Bronchial epithelial cell (primary cell): ENCODE measurements around the gene LLGL1. TPM values are rescaled to one million over a fixed set of nuclear protein-coding genes. Genes with fewer than 3 reads are reported as not detected.
A peak's percentile ranks its signal among the peaks of the same experiment; 100 is the strongest.

Experiments
- DNase-seq: peaks from one replicate; pipeline ENCODE4 v3.0.0-alpha.2; 2010; ENCODE audit warnings: low read depth
- FAIRE-seq: peaks from 2 replicates; lab custom pipeline; 2011; peaks lifted over from hg19 to GRCh38; lab: Jason Lieb, UNC
- H3K27me3 ChIP-seq: 2 replicates; pipeline ENCODE4 v1.5.1; 2011; ENCODE audit warnings: low read length; ENCODE audit not compliant: control insufficient read depth, insufficient read depth
- H3K36me3 ChIP-seq: 2 replicates; pipeline ENCODE4 v1.5.1; 2011; ENCODE audit warnings: low read length; ENCODE audit not compliant: control insufficient read depth, insufficient read depth
- H3K4me3 ChIP-seq: 2 replicates; pipeline ENCODE4 v1.5.1; 2011; ENCODE audit warnings: mild to moderate bottlenecking, low read depth, low read length, control low read depth
- total RNA-seq: library from RNA; depleted of rRNA; stranded (reverse); fragments of >200 nt; gene quantifications from 2 replicates; pipeline ENCODE4 v1.2.1, GENCODE V29; 2014
- TF ChIP-seq, protein P1 (sequence below): IDR thresholded peaks from 2 replicates; pipeline ENCODE4 v1.5.1; 2011; ENCODE audit warnings: mild to moderate bottlenecking, moderate library complexity, low read length, control low read depth, inconsistent platforms; ENCODE audit not compliant: insufficient read depth, severe bottlenecking

Gene LLGL1
- total RNA-seq, 1 donor from 2014 or later: 20.0 TPM

DNA sequence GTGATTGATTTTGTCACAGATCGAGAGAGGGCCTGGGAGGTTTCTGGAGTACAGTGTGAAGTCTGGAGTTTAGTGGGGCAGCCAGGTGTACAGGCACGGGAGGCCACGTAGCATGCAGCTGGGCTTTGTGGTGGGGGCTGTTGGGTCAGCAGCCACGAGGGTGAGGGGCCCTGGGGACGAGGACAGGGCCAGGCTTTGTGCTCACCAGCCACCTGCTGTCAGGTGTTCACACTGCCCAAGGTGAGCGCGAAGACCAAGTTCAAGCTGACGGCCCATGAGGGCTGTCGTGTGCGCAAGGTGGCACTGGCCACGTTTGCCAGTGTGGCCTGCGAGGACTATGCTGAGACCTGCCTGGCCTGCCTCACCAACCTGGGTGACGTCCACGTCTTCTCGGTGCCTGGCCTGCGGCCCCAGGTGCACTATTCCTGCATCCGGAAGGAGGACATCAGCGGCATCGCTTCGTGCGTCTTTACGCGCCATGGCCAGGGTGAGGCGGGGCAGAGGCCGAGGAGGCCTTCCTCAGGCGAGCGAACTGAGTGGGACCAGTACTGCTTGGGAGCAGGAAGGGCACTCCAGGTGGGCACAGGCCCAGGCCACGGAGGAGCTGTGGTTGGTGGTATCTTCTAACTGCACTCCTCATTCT lies 15.9 kb downstream of the LLGL1 start:
- FAIRE-seq: no peak
- H3K4me3 ChIP-seq: no peak overlapping the region
- no peak for DNase-seq
- no peaks in the 10 kb centered on the region for H3K27me3 ChIP-seq
- TF ChIP-seq, protein P1, sequence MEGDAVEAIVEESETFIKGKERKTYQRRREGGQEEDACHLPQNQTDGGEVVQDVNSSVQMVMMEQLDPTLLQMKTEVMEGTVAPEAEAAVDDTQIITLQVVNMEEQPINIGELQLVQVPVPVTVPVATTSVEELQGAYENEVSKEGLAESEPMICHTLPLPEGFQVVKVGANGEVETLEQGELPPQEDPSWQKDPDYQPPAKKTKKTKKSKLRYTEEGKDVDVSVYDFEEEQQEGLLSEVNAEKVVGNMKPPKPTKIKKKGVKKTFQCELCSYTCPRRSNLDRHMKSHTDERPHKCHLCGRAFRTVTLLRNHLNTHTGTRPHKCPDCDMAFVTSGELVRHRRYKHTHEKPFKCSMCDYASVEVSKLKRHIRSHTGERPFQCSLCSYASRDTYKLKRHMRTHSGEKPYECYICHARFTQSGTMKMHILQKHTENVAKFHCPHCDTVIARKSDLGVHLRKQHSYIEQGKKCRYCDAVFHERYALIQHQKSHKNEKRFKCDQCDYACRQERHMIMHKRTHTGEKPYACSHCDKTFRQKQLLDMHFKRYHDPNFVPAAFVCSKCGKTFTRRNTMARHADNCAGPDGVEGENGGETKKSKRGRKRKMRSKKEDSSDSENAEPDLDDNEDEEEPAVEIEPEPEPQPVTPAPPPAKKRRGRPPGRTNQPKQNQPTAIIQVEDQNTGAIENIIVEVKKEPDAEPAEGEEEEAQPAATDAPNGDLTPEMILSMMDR: no peak
- peaks cover 41% of the 10 kb centered on the region for H3K36me3 ChIP-seq

DNA sequence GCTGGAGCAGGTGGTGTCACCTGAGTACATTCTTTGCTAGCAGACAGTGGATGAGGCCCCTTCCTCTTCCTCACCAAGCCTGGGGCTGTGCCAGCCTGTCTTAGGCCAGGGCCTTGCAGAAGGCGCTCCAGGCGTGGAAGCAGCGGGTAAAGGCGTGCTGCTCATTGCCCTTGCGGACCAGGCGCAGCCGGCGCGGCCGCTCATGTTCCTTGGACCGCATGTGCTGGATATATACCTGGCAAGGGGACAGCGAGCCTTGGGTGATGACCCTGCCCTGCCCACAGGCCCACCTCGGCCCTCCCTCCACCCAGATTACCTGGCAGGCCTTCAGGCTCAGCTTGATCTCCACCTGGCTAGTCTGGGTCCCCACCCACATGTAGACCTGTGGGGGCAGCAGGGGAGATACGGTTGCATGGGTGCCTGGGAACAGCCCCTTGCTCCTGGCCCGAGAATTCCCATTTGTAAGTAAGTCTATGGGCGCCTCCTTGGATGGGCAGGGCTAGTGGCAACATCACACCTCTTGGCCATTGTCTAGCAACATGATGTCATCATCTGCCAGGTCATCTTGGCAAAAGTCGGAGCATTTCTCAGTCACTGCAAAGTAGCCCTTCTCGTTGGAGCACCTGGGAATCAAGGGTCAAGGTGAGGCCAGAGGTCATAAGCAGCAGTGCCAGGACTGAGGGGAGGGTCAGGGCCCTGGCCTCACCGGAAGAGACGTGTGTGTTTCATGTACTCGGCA lies 19.8 kb downstream of the LLGL1 start:
- Histone ChIP-seq H3K36me3 (peaks cover 37% of the 10 kb centered on the region), H3K27me3 (no peaks in the 10 kb centered on the region), H3K4me3 (no peak overlapping the region)
- no peak for DNase-seq
- no peak for FAIRE-seq
- TF ChIP-seq, protein P1: no peak

DNA sequence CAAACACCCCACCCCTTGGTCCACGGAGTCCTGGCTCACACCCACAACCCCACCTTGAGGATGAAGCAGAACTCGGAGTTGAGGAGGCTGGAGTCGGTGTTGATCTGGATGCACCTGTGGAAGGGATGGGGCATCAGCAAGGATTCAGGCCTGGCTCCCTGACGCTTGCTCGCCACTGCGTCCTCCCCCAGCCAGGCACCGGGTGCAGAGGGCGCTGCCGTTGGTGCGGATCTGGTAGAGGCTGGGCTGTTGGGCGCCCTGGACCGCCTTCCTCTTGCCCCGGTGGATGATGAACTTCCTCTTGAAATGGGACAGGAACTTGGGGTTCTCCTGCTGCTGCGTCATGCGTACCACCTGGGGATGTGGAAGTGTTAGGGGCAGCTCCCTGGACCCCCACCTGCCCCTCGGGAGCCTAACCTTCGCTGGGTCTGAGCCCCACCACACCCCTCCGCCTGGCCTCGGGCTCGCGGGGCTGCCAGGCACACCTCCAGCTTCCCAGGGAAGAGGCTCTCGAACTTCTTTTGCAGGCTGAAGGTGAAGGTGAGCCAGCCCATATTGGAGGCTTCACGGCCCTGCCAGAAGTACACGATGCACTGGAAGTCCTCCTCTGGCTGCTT lies 20.8 kb downstream of the LLGL1 start:
- no peak overlapping the region for H3K4me3 ChIP-seq
- DNase-seq (no peak), FAIRE-seq (no peak)
- TF ChIP-seq, protein P1: no peak
- H3K36me3 ChIP-seq: peaks cover 41% of the 10 kb centered on the region
- H3K27me3 ChIP-seq: no peaks in the 10 kb centered on the region

DNA sequence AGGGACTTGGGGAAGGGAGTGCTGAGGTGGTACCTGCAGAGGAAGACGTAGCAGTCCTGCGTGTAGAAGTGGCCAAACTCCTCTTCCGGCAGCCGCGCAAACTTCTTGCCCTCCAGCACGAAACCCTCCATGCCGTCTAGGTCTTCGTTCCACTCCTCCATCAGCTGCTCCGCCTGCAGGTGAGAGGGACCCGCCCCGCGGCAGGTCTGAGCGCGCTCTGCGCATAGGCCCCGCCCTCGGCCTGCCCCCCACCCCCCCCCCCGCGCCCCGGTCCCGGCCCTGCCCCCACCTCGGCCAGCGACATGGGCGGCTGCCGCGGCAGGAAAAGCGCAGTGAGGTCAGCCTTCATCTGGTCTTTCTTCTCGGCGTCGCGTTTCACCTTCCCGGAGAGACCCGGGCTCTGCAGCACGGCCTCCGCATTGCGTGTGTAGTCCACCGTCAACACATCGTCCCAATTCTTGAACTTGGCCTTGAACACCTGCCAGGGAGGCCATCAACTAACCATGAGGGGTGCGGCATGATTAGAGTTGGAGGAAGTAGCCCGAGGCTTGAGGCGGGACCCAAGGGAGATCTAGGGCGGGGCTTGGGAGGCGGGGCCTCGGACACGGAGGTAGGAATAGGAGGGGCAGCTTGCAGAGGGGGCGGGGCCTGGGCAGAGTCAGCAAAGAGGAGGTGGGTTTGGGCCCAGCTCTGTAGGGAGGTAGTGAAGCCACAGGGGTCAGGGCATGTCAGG lies 21.6 kb downstream of the LLGL1 start:
- FAIRE-seq (peak; percentile 62), DNase-seq (peak; percentile 82)
- Histone ChIP-seq H3K36me3 (peaks cover 49% of the 10 kb centered on the region), H3K27me3 (no peaks in the 10 kb centered on the region), H3K4me3 (peak overlapping the region; percentile 21)
- TF ChIP-seq, protein P1: peak; percentile 24

DNA sequence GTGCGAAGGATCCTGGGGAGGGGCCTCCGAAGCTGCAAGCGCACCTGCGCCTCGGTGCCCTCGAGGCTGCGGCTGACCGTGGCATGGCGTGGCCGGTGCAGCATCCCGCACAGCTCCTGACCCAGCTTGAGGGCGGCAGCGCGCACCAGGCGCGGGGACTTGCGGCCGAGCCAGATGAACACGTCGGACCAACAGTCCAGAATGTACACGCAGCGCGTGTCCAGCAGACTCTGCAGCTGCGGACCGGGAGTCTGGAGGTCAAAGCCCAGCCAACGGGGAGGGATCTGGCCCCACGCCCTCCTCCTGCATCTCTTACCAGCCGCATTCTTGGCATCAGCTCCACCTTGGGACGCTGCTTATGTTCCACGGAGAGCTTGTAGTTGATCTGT lies 22.2 kb downstream of the LLGL1 start:
- DNase-seq (no peak), FAIRE-seq (no peak)
- peaks cover 55% of the 10 kb centered on the region for H3K36me3 ChIP-seq
- H3K27me3 ChIP-seq: no peaks in the 10 kb centered on the region
- no peak overlapping the region for H3K4me3 ChIP-seq
- TF ChIP-seq, protein P1: no peak
